Brain microvascular endothelial cell (primary cell): ENCODE measurements around the gene SLC16A9.

Experiments
- DNase-seq: peaks from one replicate; pipeline ENCODE4 v3.0.0-alpha.2; 2020
- H3K27ac ChIP-seq: fragments of 250-450 bp; sonication (Bioruptor Pico); 2 replicates; pipeline ENCODE4 v1.5.1; 2020; ENCODE audit warnings: mild to moderate bottlenecking, moderate library complexity
- H3K27me3 ChIP-seq: fragments of 250-450 bp; sonication (Bioruptor Pico); replicated peaks from 2 replicates; pipeline ENCODE4 v1.5.1; 2020; ENCODE audit warnings: mild to moderate bottlenecking
- H3K36me3 ChIP-seq: fragments of 250-450 bp; sonication (Bioruptor Pico); replicated peaks from 2 replicates; pipeline ENCODE4 v1.5.1; 2020; ENCODE audit warnings: mild to moderate bottlenecking
- H3K4me3 ChIP-seq: 2 replicates; pipeline ENCODE4 v1.5.1; 2011; ENCODE audit warnings: low read depth, mild to moderate bottlenecking, control low read depth, low read length, moderate library complexity
- CTCF ChIP-seq: IDR thresholded peaks from 2 replicates; pipeline ENCODE4 v1.5.1; 2011; ENCODE audit warnings: low read depth, mild to moderate bottlenecking, moderate library complexity, low read length, control low read depth, inconsistent platforms; ENCODE audit errors: missing control alignments
- in situ Hi-C: cut with HindIII; loops from 2 replicates; pipeline ENCODE4 v1.10.0; 2017; ENCODE audit warnings: low sequenced_read_pairs, low pct_ligation_motif_present

Gene SLC16A9

GRCh38 chr10:59706851-59707797, 2.5 kb downstream of the SLC16A9 start:
- in situ Hi-C loops, result no loop called here
- H3K27ac ChIP-seq, result no peak overlapping the region
- no peaks in the 10 kb centered on the region for H3K36me3 ChIP-seq
- no peak for DNase-seq
- H3K4me3 ChIP-seq, result no peak overlapping the region
- H3K27me3 ChIP-seq, result peaks cover 33% of the 10 kb centered on the region
- no peak for TF ChIP-seq CTCF

GRCh38 chr10:59705931-59706330, 3.7 kb downstream of the SLC16A9 start:
- H3K36me3 ChIP-seq, result no peaks in the 10 kb centered on the region
- DNase-seq, result no peak
- no peak overlapping the region for H3K4me3 ChIP-seq
- TF ChIP-seq CTCF, result no peak
- in situ Hi-C loops, result no loop called here
- peaks cover 21% of the 10 kb centered on the region for H3K27me3 ChIP-seq
- no peak overlapping the region for H3K27ac ChIP-seq

- Histone ChIP-seq H3K27me3 (peaks cover 14% of the 10 kb centered on the region), H3K27ac (no peak overlapping the region), H3K36me3 (no peaks in the 10 kb centered on the region), H3K4me3 (no peak overlapping the region)
- in situ Hi-C loops, result no loop called here
- TF ChIP-seq CTCF, result no peak
- DNase-seq, result no peak
Measured at GRCh38 chr10:59704630-59705029, 5.0 kb downstream of the SLC16A9 start.

GRCh38 chr10:59702347-59702746, 7.3 kb downstream of the SLC16A9 start:
- no peaks in the 10 kb centered on the region for H3K36me3 ChIP-seq
- DNase-seq, result no peak

GRCh38 chr10:59700709-59701108, 8.9 kb downstream of the SLC16A9 start:
- DNase-seq, result no peak
- H3K27ac ChIP-seq, result no peak overlapping the region
- in situ Hi-C loops, result no loop called here
- H3K36me3 ChIP-seq, result no peaks in the 10 kb centered on the region
- no peak overlapping the region for H3K4me3 ChIP-seq
- TF ChIP-seq CTCF, result no peak
- no peaks in the 10 kb centered on the region for H3K27me3 ChIP-seq

More at GRCh38 chr10:59702347-59702746, 7.3 kb downstream of the SLC16A9 start:
- Histone ChIP-seq H3K27ac (no peak overlapping the region), H3K4me3 (no peak overlapping the region), H3K27me3 (no peaks in the 10 kb centered on the region)
- in situ Hi-C loops, result no loop called here
- no peak for TF ChIP-seq CTCF
